ENCODE data around the gene NPDC1. TPM values are rescaled to one million over a fixed set of nuclear protein-coding genes. Genes with fewer than 3 reads are reported as not detected.

Gene NPDC1
- total and polyA plus RNA-seq, 2 of the 8 experiments (the other 6 are each of a cell fraction or from before 2014, with no cell fraction given): 26.2 to 44.1 TPM

GRCh38 chr9:137015976-137016375, 30.0 kb downstream of the NPDC1 start (continued):
- TF ChIP-seq ZNF274 (IDR thresholded peaks at IDR 0.05; ENCODE audit: borderline replicate concordance, extremely low read depth, low read length) (no peak), CHD1 (IDR thresholded peaks at IDR 0.05; ENCODE audit: low read depth, low read length) (no peak), EZH2 (IDR thresholded peaks at IDR 0.05; ENCODE audit: low read depth, low read length, severe bottlenecking) (no peak), SRF (IDR thresholded peaks at IDR 0.05; ENCODE audit: low read depth, low read length) (no peak)
